ENCODE data around the gene RNF220.
"Not testable (repeated sequence)": the region's sequence is repeated elsewhere in the genome, so short reads cannot be mapped to it uniquely, and the experiment has no call there.

The RNF220 gene

DNA sequence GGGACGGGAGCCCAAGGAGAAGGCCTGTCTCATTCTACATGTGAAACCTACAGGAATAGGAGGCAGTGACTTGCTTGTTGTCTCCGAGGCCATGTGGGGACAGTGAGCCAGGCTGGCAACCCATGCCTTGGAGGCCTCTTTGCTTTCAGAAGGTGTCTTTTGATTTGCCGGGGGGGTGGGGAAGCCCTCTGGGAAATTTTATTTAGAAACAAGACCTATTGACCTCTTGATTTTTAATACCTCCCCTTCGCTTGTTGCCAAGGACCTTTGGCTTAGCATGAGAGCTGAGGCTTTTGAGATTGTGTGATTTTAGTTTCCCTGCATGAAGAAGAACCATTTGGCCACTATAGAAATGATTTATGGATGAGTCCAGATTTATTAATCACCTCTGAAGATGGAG is 273.6 kb downstream of the RNF220 start:
- no peak for DNase-seq (ENCODE audit: low read depth)

DNA sequence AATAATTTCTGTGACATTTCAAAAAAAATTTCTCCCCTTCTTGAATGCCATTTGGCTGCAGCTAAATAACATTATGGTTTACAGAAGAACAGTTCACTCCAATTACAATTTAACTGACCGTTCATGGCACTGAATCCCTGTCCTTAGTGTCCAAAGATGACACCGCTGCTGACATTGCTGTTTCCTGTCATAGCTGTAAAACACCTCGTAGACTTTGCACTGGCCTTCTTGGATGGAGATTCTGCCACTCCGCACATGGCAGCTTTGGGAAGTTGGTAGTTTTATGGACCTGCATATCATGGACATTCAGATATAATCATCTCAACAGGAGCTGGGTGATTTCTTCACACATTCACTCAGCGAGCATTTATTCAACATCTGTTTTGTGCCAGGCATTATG is 274.4 kb downstream of the RNF220 start:
- no peak for DNase-seq (ENCODE audit: low read depth)

DNA sequence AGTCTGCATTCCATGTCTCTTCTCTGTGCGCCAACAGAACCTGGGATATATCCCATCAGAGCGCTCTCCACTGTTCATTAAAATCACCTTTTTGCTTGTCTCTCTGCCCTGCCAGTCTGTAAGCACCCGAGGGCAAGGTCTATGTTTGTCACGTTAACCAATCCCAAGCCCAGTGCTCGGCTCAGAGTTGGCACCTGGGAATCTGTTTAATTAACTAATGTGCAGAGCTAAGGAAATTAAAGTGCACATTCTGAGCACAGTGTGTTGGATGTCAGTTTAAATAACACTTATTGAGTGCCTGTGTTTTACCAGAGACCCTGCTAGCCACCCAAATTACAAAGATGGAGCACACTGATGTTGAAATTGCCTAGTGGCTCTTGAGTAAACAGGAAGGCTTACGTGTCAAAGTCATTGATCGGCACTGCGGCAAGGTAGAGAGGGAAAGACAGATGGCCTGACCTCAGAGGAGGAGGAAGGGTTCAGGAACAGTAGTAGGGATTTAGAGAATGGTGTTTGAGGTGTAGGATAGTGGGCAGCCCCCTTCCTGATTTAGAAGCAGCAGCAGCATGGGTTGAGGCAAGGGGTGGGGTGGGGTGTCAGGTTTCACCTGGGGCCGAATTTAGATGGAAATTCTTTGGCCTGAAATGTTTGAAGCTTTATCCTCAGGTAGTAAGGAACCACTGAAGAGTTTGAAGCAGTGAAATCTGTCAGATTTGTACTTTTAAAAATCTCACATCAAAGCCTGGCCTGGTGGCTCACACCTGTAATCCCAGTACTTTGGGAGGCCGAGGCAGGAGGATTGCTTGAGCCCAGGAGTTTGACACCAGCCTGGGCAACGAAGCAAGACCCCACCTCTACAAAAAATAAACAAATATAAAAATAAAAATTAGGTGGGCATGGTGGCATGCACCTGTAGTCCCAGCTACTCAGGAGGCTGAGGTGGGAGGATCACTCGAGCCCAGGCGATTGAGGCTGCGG is 277.1 kb downstream of the RNF220 start:
- DNase-seq (ENCODE audit: low read depth) = no peak

DNA sequence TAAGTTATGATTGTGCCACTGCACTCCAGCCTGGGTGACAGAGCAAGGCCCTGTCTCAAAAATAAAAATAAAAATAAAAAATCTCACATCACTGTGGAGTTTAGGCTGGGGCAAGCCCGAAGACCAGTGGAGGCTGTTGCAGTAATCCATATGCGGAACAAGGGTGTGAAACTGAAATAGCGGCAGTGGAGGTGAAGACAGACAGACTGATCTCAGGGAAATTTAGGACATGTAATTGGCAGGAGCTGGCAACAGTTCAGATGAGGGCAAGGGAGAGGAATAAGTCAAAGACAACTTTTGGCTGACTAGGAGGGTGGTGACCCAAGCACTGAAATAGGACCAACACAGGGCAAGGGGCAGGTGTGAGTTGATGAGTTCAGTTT is 277.8 kb downstream of the RNF220 start:
- DNase-seq (ENCODE audit: low read depth) = no peak

DNA sequence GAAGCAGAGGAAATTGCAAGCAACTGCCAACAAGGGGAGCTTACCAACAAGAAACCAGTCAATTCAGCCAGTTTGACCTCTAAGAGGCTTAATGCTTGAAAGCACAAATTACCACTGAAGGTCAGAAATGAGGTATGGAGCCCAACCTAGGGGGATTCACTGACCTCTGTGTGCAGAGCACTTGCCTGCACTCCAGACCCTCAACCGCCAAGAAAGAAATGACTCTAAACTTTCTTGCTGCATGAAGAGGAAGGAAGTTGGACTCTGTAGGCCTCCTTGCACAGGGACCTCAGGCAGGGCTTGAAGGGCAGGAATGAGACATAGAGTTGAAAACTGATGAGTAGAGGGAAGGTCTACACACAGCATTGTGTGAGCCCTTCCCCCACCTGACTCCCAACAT is 279.5 kb downstream of the RNF220 start:
- no peak for DNase-seq (ENCODE audit: low read depth)

DNA sequence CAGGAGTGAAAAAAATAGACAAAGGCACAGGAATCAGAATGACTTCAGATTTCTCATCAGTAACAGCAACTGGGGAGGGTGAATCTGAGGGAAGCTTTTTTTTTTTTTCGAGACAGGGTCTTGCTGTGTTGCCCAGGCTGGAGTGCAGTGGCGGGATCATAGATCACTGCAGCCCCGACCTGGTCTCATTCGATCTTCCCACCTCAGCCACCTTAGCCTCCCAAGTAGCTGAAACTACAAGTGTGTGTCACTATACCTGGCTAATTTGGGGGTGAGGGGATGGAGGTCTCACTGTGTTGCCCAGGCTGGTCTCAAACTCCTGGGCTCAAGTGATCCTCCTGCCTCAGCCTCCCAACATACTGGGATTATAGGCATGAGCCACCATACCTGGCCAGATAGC is 280.2 kb downstream of the RNF220 start:
- no peak for DNase-seq (ENCODE audit: low read depth)

DNA sequence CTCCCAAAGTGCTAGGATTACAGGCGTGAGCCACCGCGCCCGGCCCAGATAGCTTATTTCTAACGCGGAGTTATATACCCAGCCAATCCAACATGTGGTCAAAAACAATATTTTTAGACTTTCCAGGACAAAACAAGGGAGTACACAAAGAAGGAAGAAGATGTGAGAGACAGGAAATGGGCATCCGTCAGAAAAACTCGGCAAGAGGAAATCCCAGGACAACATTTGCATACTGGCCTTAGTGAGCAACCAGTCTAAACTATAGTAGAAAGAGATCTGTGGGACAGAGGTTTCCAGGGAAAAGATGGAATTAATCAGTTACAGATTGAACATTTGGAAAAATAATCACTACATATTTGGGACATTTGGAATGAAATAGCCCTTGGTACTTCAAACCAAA is 280.8 kb downstream of the RNF220 start:
- DNase-seq (ENCODE audit: low read depth) = no peak

DNA sequence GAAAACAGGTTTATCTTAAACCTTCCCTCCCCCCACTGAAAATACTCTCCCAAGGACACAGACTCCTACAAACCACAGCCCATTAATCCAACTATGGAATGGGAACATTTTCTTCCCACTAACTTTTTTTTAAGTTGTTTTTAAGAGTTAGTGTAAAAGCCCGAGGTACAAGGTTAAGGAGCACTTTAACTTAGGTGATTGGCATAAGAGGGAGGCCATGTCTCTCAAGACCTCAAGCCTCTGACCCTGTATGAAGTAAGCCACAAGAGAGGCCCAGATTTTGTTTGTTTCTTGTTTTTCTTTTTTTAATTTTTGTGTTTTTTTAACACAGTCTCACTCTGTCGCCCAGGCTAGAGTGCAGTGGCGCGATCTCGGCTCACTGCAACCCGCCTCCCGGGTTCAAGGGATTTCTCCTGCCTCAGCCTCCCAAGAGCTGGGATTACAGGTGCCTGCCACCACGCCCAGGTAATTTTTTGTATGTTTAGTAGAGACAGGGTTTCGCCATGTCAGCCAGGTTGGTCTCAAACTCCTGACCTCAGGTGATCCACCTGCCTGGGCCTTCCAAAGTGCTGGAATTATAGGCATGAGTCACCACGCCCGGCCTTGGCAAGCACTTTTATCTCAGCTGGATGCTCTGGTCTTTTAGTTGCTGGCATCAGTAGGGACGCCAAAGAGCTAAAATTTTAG is 283.8 kb downstream of the RNF220 start:
- DNase-seq (ENCODE audit: low read depth) = no peak

DNA sequence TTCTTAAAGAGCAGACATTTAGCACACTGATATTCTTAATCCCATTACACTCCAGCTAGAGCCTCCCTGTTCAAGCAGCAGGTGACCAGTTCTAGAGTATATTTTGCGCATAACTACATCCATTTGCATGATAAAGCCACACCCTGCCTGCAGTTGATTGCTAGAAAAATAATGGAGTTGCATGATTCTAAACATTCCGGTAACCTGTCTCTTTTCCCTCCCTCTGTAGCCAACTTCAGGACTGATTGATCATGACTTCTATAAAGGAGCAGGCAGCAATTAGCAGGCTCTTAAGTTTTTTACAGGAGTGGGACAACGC is 284.4 kb downstream of the RNF220 start:
- DNase-seq (ENCODE audit: low read depth) = no peak

DNA sequence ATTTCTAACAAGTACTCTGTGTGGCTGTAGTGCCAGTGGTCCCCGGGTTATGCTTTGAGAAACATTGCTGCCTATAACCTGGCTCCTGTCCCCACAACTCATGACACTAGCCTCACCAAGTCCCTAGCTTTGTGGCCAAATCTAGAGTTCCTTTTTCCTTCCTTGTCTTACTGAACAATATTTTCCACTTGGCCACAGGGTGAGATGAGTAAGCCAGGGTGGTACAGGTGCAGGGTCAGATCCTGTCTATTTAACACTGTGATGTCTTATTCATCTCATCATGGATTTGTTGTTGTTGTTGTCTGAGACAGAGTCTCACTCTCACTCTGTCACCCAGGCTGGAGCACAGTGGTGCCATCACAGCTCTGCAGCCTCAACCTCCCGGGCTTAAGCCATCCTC is 288.1 kb downstream of the RNF220 start:
- DNase-seq (ENCODE audit: low read depth) = no peak

DNA sequence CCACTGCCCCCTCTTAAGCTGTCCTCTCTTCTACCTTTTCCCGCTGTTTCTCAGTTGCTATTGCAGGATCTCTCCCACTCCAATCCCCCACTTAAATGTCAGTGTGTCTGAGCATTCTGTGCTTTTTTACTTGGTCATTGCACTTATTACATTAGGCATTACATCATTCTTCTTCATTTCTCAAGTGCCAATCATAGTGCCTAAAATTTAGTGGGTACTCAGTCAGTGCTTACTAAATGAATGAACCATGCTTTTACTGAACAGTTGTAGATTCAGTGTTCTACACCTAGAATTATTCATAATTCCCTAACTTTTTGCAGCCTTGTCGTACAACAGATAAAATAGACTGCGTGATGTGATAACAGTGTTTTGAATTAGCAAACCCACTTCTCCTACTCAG is 288.8 kb downstream of the RNF220 start:
- DNase-seq (ENCODE audit: low read depth) = no peak

DNA sequence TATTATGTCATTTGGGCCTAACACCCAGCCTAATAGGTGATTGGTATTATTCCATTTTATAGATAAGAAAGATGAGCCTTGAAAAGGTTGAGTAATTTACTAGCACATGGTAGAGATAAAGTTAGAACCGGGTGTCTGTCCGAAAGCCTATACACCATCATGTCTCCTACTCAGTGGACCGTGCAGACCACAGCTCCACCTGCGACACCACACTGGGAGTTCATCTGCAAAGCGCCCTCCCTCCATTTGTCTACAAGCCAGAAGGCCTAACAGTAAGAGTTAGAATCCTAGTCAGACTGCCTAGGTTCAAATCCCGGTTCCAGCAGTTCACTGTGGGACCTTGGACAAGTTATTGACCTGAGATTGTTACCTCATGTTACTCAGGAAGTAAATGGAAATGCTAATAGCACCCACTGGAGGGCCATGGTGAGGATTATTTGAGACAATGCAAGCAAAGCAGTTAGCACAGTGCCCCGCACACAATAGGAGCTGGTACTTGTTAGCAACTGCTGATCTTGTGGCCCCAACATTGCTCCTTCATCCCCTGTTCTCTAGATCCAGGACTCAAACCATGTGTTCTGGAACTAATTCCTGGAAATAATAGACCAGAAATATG is 289.9 kb downstream of the RNF220 start:
- no peak for DNase-seq (ENCODE audit: low read depth)

DNA sequence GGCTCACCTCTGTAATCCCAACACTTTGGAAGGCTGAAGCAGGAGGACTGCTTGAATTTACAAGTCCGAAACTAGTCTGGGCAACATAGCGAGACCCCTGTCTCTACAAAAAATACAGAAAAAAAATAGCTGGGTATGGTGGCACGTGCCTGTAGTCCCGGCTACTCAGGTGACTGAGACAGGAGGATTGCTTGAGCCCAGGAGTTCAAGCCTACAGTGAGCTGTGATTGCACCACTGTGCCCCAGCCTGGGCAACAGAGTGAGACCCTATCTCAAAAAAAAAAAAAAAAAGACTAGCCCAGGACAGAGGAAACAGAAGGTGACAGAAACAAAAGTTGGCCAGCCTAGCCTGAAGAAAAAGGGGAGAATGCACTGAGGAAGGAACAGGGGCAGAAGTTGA is 290.6 kb downstream of the RNF220 start:
- no peak for DNase-seq (ENCODE audit: low read depth)

DNA sequence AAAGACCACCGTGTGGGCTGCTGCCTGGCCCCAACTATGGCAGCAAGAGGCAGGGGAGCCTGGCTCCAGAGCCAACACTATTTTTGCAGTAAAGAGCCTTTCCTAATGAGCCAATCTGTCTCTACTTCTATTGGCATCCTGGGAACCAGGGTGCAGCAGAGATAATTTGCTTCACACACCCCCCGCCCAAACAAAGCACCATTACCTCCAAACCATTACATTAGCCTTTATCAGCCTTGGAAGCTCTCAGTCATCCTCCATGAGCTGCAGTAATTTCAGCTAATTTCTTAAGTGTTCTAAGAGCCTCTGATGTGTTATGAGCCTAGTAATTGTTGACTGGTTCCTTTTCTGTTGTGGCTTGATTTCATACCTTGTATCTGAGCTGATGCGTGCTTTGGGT is 291.0 kb downstream of the RNF220 start:
- DNase-seq (ENCODE audit: low read depth) = no peak

DNA sequence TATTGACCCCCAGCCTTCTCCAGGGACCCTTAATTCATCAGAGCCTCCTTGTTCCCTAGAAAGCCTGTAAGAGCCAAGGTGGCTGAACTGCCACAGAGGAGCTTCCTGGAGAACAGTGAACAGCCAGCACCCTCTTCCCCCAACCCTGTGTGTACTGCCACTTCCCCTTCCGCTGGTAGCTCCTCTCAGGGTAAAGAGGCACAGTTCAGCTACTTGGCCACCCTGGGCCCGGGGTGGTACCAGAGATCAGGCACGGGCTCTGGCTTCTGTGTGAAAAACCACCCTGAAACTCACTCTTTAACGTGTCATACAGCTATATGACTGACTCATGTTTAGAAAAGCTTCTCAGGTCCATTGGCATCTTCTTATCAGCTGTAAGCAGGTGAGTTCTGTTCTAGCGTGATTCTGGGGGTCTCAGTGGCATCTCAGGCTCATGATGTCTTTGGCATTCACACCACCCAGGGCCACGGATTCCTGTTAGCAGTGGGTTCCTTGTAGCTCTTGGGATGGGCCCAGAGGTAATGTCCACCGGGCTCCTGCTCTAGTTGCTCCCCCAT is 291.8 kb downstream of the RNF220 start:
- DNase-seq (ENCODE audit: low read depth) = no peak

DNA sequence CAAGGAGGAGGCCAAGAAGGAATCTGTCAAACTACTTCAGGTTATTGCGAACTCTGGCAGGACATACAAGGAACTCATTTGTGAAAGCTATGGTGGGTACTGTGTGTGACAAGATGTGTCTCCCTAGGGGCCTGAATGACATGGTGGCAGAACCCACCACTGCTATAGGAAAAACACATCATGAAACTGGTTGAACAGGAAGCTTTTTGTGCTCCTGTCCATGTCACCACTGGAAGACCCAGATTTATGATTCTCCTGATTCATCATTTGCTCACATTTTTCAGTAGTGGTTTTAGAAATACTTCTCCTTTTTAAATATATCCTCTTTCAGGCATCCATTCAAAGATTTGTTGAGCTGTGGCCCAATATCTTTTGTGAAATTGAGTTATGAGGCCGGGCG is 293.1 kb downstream of the RNF220 start:
- no peak for DNase-seq (ENCODE audit: low read depth)

DNA sequence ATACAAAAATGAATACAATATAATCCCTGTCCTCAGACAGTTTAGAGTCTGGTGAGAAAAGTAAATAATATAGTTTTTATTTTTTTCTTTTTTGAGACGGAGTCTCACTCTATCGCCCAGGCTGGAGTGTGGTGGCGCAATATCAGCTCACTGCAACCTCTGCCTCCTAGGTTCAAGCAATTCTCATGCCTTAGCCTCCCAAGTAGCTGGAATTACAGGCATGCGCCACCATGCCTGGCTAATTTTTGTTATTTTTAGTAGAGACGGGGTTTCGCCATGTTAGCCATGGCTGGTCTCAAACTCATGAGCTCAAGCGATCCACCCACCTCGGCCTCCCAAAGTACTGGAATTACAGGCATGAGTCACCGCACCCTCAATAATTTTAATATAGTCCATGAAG is 294.3 kb downstream of the RNF220 start:
- not testable (repeated sequence) for DNase-seq (ENCODE audit: low read depth)

DNA sequence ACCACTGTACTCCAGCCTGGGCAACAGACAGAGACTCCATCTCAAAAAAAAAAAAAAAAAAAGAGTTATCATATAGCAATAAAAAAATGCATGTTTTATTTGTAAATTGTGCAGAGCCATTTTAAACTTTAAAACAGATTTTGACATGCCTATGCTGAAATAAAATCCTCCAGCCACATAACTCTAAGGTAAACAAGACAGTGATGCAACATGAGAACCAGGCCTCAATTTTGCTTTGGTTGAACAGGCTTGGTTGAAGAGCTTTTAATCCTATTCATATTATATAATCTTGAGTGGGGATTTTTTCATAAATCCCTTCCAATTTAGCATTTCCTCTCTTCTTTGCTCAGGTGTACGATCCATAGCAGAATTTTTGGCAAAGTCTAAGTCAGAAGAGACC is 295.5 kb downstream of the RNF220 start:
- DNase-seq (ENCODE audit: low read depth) = no peak

DNA sequence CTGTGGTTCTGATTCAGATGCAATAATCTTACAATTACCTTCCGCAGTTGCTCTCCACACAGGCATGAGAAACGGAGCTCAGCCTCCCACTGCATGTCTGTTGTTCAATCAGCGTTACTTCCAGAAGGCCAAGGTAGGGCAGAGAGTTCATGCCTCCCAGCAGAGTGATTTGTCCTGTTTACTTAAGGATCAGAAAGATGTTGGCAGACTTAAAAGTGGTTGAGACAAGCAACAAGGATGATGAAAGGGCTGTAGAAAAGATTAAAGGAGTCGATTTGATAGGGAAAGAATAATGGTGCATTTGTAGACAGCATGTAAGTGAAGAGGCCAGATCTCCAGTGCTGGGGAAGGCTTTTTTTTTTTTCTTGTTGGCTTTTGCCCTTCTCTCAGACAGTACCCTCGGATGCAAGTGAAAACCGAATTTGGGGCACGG is 296.1 kb downstream of the RNF220 start:
- DNase-seq (ENCODE audit: low read depth) = no peak
